Peyer's patch (tissue), 4 donors: ENCODE measurements around the gene RNF17. TPM values are rescaled to one million over a fixed set of nuclear protein-coding genes. Genes with fewer than 3 reads are reported as not detected.

Experiments used
- DNase-seq, 3 donors: peaks; one replicate each; pipeline ENCODE4 v3.0.0-alpha.2; 2017 to 2019
- H3K27ac ChIP-seq, 4 donors: fragments of 200-600 bp; sonication (generic); one replicate each; pipeline ENCODE4 v1.5.1; 2016 to 2019
- H3K27me3 ChIP-seq, 2 donors: fragments of 200-600 bp; sonication (generic); one replicate each; pipeline ENCODE4 v1.5.1; 2019
- H3K36me3 ChIP-seq, 3 donors: fragments of 200-600 bp; sonication (generic); one replicate each; pipeline ENCODE4 v1.5.1; 2016 to 2019
- H3K4me1 ChIP-seq, 4 donors: fragments of 200-600 bp; sonication (generic); one replicate each; pipeline ENCODE4 v1.5.1; 2016 to 2019
- H3K4me3 ChIP-seq, 4 donors: fragments of 200-600 bp; sonication (generic); 1 replicate in 3 of 4; 2 replicates in 1 of 4; pipeline ENCODE4 v1.5.1; 2016 to 2019; ENCODE audit warnings: mild to moderate bottlenecking in 1 of 4
- H3K9me3 ChIP-seq, 4 donors: fragments of 200-600 bp; sonication (generic); one replicate each; pipeline ENCODE4 v1.5.1; 2016 to 2019; ENCODE audit warnings: mild to moderate bottlenecking in 1 of 4
- CTCF ChIP-seq, 6 experiments: fragments of 450-650 bp in 4 of 6; fragments of 200-600 bp in 2 of 6; sonication (generic) in 1 of 6; IDR thresholded peaks; one replicate each; pipeline ENCODE4 v1.5.1; 2017 to 2019; ENCODE audit warnings: antibody characterized with exemption in 6 of 6, mild to moderate bottlenecking in 3 of 6, moderate library complexity in 1 of 6
- POLR2A ChIP-seq, 2 donors: fragments of 450-650 bp; IDR thresholded peaks; one replicate each; pipeline ENCODE4 v1.5.1; 2017; ENCODE audit warnings: antibody characterized with exemption in 2 of 2, mild to moderate bottlenecking in 2 of 2, moderate library complexity in 2 of 2
- total RNA-seq, 4 donors: library from RNA; depleted of rRNA; stranded (reverse); fragments of >200 nt; gene quantifications; one replicate each; pipeline ENCODE4 v1.1.0, GENCODE V29; 2016

RNF17 gene
- total RNA-seq, 4 donors from 2014 or later = not detected

GRCh38 chr13:24887759-24888158 is 123.8 kb downstream of the RNF17 start:
- Histone ChIP-seq H3K9me3 (no peaks in the 10 kb centered on the region), H3K36me3 (peaks cover 0 to 54% (median 0%) of the 10 kb centered on the region in 3 donors), H3K4me1 (no peaks in the 10 kb centered on the region), H3K27ac (no peak overlapping the region), H3K27me3 (no peaks in the 10 kb centered on the region), H3K4me3 (no peak overlapping the region)
- no peak for TF ChIP-seq POLR2A (IDR thresholded peaks at IDR 0.05)
- TF ChIP-seq CTCF (IDR thresholded peaks at IDR 0.05) = no peak
- no peak for DNase-seq

- DNase-seq = no peak
- Histone ChIP-seq H3K27ac (no peak overlapping the region), H3K4me3 (no peak overlapping the region), H3K4me1 (no peaks in the 10 kb centered on the region), H3K27me3 (no peaks in the 10 kb centered on the region), H3K36me3 (peaks cover 0 to 54% (median 0%) of the 10 kb centered on the region in 3 donors), H3K9me3 (no peaks in the 10 kb centered on the region)
- TF ChIP-seq POLR2A (IDR thresholded peaks at IDR 0.05) (no peak), CTCF (IDR thresholded peaks at IDR 0.05) (no peak)
These were observed 124.4 kb downstream of the RNF17 start for GRCh38 chr13:24888291-24888931.

GRCh38 chr13:24890256-24890655 is 126.3 kb downstream of the RNF17 start:
- Histone ChIP-seq H3K9me3 (no peaks in the 10 kb centered on the region), H3K36me3 (peaks cover 0 to 40% (median 0%) of the 10 kb centered on the region in 3 donors), H3K27me3 (no peaks in the 10 kb centered on the region), H3K4me1 (no peaks in the 10 kb centered on the region), H3K27ac (no peak overlapping the region), H3K4me3 (no peak overlapping the region)
- no peak for TF ChIP-seq CTCF (IDR thresholded peaks at IDR 0.05)
- no peak for TF ChIP-seq POLR2A (IDR thresholded peaks at IDR 0.05)
- DNase-seq = no peak

- Histone ChIP-seq H3K4me1 (no peaks in the 10 kb centered on the region), H3K4me3 (no peak overlapping the region), H3K27me3 (no peaks in the 10 kb centered on the region), H3K36me3 (peaks cover 0 to 32% (median 0%) of the 10 kb centered on the region in 3 donors), H3K27ac (no peak overlapping the region), H3K9me3 (no peaks in the 10 kb centered on the region)
- TF ChIP-seq POLR2A (IDR thresholded peaks at IDR 0.05) (no peak), CTCF (IDR thresholded peaks at IDR 0.05) (no peak)
- no peak for DNase-seq
These were observed 127.6 kb downstream of the RNF17 start for GRCh38 chr13:24891476-24892108.

GRCh38 chr13:24892829-24893228 is 128.9 kb downstream of the RNF17 start:
- TF ChIP-seq POLR2A (IDR thresholded peaks at IDR 0.05) = no peak
- TF ChIP-seq CTCF (IDR thresholded peaks at IDR 0.05) = no peak
- Histone ChIP-seq H3K36me3 (peaks cover 0 to 32% (median 0%) of the 10 kb centered on the region in 3 donors), H3K4me1 (no peaks in the 10 kb centered on the region), H3K27me3 (no peaks in the 10 kb centered on the region), H3K4me3 (no peak overlapping the region), H3K9me3 (no peaks in the 10 kb centered on the region), H3K27ac (no peak overlapping the region)
- DNase-seq = no peak
